ENCODE measurements around the gene FSTL5. TPM values are rescaled to one million over a fixed set of nuclear protein-coding genes. Genes with fewer than 3 reads are reported as not detected.

Gene FSTL5
- total and polyA plus RNA-seq, 2 of the 8 experiments (the other 6 are each of a cell fraction or from before 2014, with no cell fraction given): 0.09 to 0.32 TPM

- H3K23me2 ChIP-seq (ENCODE audit: low read depth, low read length): no peaks in the 10 kb centered on the region
Measured at GRCh38 chr4:161813889-161814288, 349.9 kb downstream of the FSTL5 start.

More at GRCh38 chr4:161813889-161814288, 349.9 kb downstream of the FSTL5 start:
- H2AFZ ChIP-seq (ENCODE audit: low read length): no peak overlapping the region
- H3K56ac ChIP-seq (replicated peaks; ENCODE audit: insufficient read length, low read depth, low read length): no peak overlapping the region
- no peak overlapping the region for H2AK5ac ChIP-seq (ENCODE audit: low read depth, low read length)
- ChIA-PET POLR2A (ENCODE audit: partially characterized antibody) (no interaction called here), CTCF (ENCODE audit: partially characterized antibody) (no interaction called here)
- H3K14ac ChIP-seq (ENCODE audit: insufficient read length): no peak overlapping the region
- no peaks in the 10 kb centered on the region for H3K79me1 ChIP-seq (ENCODE audit: low read depth, low read length)
- no peak overlapping the region for H2BK15ac ChIP-seq (ENCODE audit: low read length)
- H3K4me1 ChIP-seq (replicated peaks in 1 of 4; ENCODE audit: control insufficient read depth in 3 of 4, insufficient read depth in 4 of 4, low read length in 3 of 4): no peaks in the 10 kb centered on the region
- H3K4me3 ChIP-seq (ENCODE audit: extremely low read depth in 1 of 4, insufficient read depth in 2 of 4, low read depth in 3 of 4, low read length in 4 of 4): no peak overlapping the region
- H3K23ac ChIP-seq (ENCODE audit: insufficient read length): no peak overlapping the region
- H3K79me2 ChIP-seq (ENCODE audit: control insufficient read depth in 1 of 2, insufficient read depth in 2 of 2, low read length in 2 of 2): no peaks in the 10 kb centered on the region
- H2BK12ac ChIP-seq (ENCODE audit: low read depth, low read length): no peak overlapping the region
- no peak overlapping the region for H4K8ac ChIP-seq (ENCODE audit: extremely low read depth, insufficient read depth, low read length)
- no peak overlapping the region for H4K91ac ChIP-seq (replicated peaks; ENCODE audit: insufficient read length, low read length)
- no peak overlapping the region for H3K18ac ChIP-seq (ENCODE audit: extremely low read depth, low read length)
- TF ChIP-seq HDAC2 (IDR thresholded peaks at IDR 0.05; ENCODE audit: borderline replicate concordance in 1 of 2, low read depth in 2 of 2, low read length in 2 of 2) (no peak), CBX5 (IDR thresholded peaks at IDR 0.05; ENCODE audit: low read depth, low read length) (no peak), GTF2F1 (IDR thresholded peaks at IDR 0.05; ENCODE audit: borderline replicate concordance, low read depth, low read length) (no peak), SP2 (IDR thresholded peaks at IDR 0.05; ENCODE audit: low read length) (no peak), BCL11A (IDR thresholded peaks at IDR 0.05; ENCODE audit: low read depth in 2 of 2, low read length in 2 of 2) (no peak), CTCF (IDR thresholded peaks at IDR 0.05; ENCODE audit: control extremely low read depth in 1 of 3, insufficient read depth in 1 of 3, low read depth in 1 of 3, low read length in 3 of 3) (no peak), SIN3A (conservative IDR thresholded peaks at IDR 0.05 in 1 of 2, IDR thresholded peaks at IDR 0.05 in 1 of 2; ENCODE audit: low read depth in 1 of 2, low read length in 2 of 2) (no peak), YY1 (IDR thresholded peaks at IDR 0.05; ENCODE audit: low read depth, low read length) (no peak), USF2 (IDR thresholded peaks at IDR 0.05; ENCODE audit: low read length) (no peak), NRF1 (IDR thresholded peaks at IDR 0.05; ENCODE audit: low read depth, low read length) (no peak), CHD2 (IDR thresholded peaks at IDR 0.05; ENCODE audit: low read length) (no peak)
- no peak overlapping the region for H3K4ac ChIP-seq (replicated peaks; ENCODE audit: insufficient read length, low read depth, low read length)
- H2BK120ac ChIP-seq (replicated peaks; ENCODE audit: low read depth, low read length): no peak overlapping the region
- DNase-seq (ENCODE audit: low read depth in 1 of 2, low spot score in 2 of 2) (no peak), FAIRE-seq (no peak)
- no peak overlapping the region for H2BK20ac ChIP-seq (ENCODE audit: low read length)
- H4K20me1 ChIP-seq (replicated peaks in 1 of 2; ENCODE audit: control insufficient read depth in 1 of 2, insufficient read depth in 2 of 2, low read length in 2 of 2): no peaks in the 10 kb centered on the region
- no peak overlapping the region for H4K5ac ChIP-seq (ENCODE audit: insufficient read length, low read depth, low read length)
- H3K9ac ChIP-seq (replicated peaks in 1 of 4; ENCODE audit: extremely low read depth in 1 of 4, low read depth in 3 of 4, low read length in 3 of 4): no peak overlapping the region
- H3K36me3 ChIP-seq (ENCODE audit: control insufficient read depth in 2 of 4, insufficient read depth in 4 of 4, low read length in 3 of 4): no peaks in the 10 kb centered on the region
- no peak overlapping the region for H3K4me2 ChIP-seq (ENCODE audit: insufficient read depth in 1 of 2, low read depth in 2 of 2, low read length in 2 of 2)
- no peak overlapping the region for H3K27ac ChIP-seq (ENCODE audit: low read depth, low read length)
- H3K9me3 ChIP-seq (ENCODE audit: insufficient read depth in 2 of 2, low read depth in 1 of 2, low read length in 1 of 2): peaks cover 0 to 2% of the 10 kb centered on the region in 2 experiments; a peak in 1 of 4 replicates
- no peaks in the 10 kb centered on the region for H3K27me3 ChIP-seq (replicated peaks in 1 of 4; ENCODE audit: control insufficient read depth in 3 of 4, extremely low read depth in 1 of 4, insufficient read depth in 3 of 4, low read length in 3 of 4)
- no peak overlapping the region for H2BK5ac ChIP-seq (ENCODE audit: low read depth, low read length)

All from H1 (cell line).